ENCODE measurements around the gene TRPC1.

DNA sequence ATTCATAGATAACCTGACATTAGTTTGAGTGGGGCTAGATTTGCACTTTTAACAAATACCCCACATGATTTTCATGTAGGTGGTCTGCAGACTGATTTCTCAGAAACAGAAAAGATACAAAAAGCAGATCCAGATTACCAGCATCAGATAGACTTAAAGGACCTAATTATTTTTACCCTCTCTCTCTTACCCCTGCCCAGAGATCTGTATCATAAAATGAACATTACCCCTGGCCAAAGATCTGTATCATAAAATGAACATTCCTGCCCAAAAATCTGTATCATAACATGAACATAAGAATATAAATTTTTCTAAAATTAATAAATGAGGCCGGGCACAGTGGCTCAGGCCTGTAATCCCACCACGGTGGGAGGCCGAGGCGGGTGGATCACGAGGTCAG is 14.6 kb upstream of the TRPC1 start:
- TF ChIP-seq NFIC (IDR thresholded peaks at IDR 0.05), result no peak
- no peak for TF ChIP-seq EP300 (IDR thresholded peaks at IDR 0.05; ENCODE audit: borderline replicate concordance)
- TF ChIP-seq REST (IDR thresholded peaks at IDR 0.05; ENCODE audit: low read depth), result no peak

Measured in Ishikawa (cell line).